ENCODE data around the gene ACOX2. TPM values are rescaled to one million over a fixed set of nuclear protein-coding genes. Genes with fewer than 3 reads are reported as not detected.

The ACOX2 gene
- total RNA-seq, 4 donors from 2014 or later, result 17.3 to 43.3 (median 23.6) TPM

- WGBS, 2 donors (ENCODE audit: low coverage in 1 of 2), result 83 to 92% methylated on average over 2 to 3 of the region's 3 CpGs
- peak in 1 of 4 experiments; percentile 5 for TF ChIP-seq CTCF (IDR thresholded peaks at IDR 0.05)
- TF ChIP-seq POLR2A (IDR thresholded peaks at IDR 0.05), result no peak
- H3K4me3 ChIP-seq, result no peak overlapping the region
- ATAC-seq, result no peak
- peaks cover 0 to 14% (median 0%) of the 10 kb centered on the region in 3 donors for H3K4me1 ChIP-seq
- H3K27me3 ChIP-seq, result no peaks in the 10 kb centered on the region
- no peaks in the 10 kb centered on the region for H3K9me3 ChIP-seq
- no peaks in the 10 kb centered on the region for H3K36me3 ChIP-seq
- H3K27ac ChIP-seq, result no peak overlapping the region
These were observed 72.1 kb downstream of the ACOX2 start for GRCh38 chr3:58464866-58465265.

GRCh38 chr3:58463942-58464271, 73.1 kb downstream of the ACOX2 start:
- 32 to 39% methylated on average over 4 to 5 of the region's 5 CpGs for WGBS, 2 donors (ENCODE audit: low coverage in 1 of 2)
- H3K4me3 ChIP-seq, result peak overlapping the region in 1 of 2 donors; percentile 16
- H3K27me3 ChIP-seq, result no peaks in the 10 kb centered on the region
- no peak for ATAC-seq
- H3K9me3 ChIP-seq, result no peaks in the 10 kb centered on the region
- H3K36me3 ChIP-seq, result no peaks in the 10 kb centered on the region
- peaks cover 0 to 14% (median 0%) of the 10 kb centered on the region in 3 donors for H3K4me1 ChIP-seq
- H3K27ac ChIP-seq, result no peak overlapping the region
- no peak for TF ChIP-seq EP300 (IDR thresholded peaks at IDR 0.05)
- no peak for TF ChIP-seq POLR2A (IDR thresholded peaks at IDR 0.05)
- TF ChIP-seq CTCF (IDR thresholded peaks at IDR 0.05), result no peak
- TF ChIP-seq POLR2AphosphoS5 (IDR thresholded peaks at IDR 0.05), result no peak

- Histone ChIP-seq H3K36me3 (no peaks in the 10 kb centered on the region), H3K4me3 (peak overlapping the region in 1 of 2 donors; percentile 16), H3K27ac (no peak overlapping the region), H3K27me3 (no peaks in the 10 kb centered on the region), H3K4me1 (peaks cover 0 to 14% (median 0%) of the 10 kb centered on the region in 3 donors), H3K9me3 (no peaks in the 10 kb centered on the region)
- no peak for TF ChIP-seq POLR2A (IDR thresholded peaks at IDR 0.05)
- peak; percentile 36 for TF ChIP-seq POLR2AphosphoS5 (IDR thresholded peaks at IDR 0.05)
- TF ChIP-seq EP300 (IDR thresholded peaks at IDR 0.05), result no peak
- peak; percentile 49 to 75 (median 66) for TF ChIP-seq CTCF (IDR thresholded peaks at IDR 0.05)
- peak; percentile 80 for ATAC-seq
- WGBS, 2 donors (ENCODE audit: low coverage in 1 of 2), result 26 to 38% methylated on average over 17 to 18 of the region's 18 CpGs
These were observed 73.6 kb downstream of the ACOX2 start for GRCh38 chr3:58463181-58463941.

- TF ChIP-seq CTCF (IDR thresholded peaks at IDR 0.05) (no peak), POLR2AphosphoS5 (IDR thresholded peaks at IDR 0.05) (no peak), EP300 (IDR thresholded peaks at IDR 0.05) (no peak), POLR2A (IDR thresholded peaks at IDR 0.05) (no peak)
- Histone ChIP-seq H3K27me3 (no peaks in the 10 kb centered on the region), H3K4me1 (peaks cover 0 to 14% (median 0%) of the 10 kb centered on the region in 3 donors), H3K27ac (no peak overlapping the region), H3K4me3 (no peak overlapping the region), H3K36me3 (no peaks in the 10 kb centered on the region), H3K9me3 (no peaks in the 10 kb centered on the region)
- WGBS, 2 donors (ENCODE audit: low coverage in 1 of 2), result 43% methylated on average over 1 of the region's 4 CpGs; no CpG with 5 or more reads in 1 of the 2 donors
- no peak for ATAC-seq
These were observed 74.2 kb downstream of the ACOX2 start for GRCh38 chr3:58462829-58463180.

- Histone ChIP-seq H3K4me1 (peaks cover 0 to 14% (median 0%) of the 10 kb centered on the region in 3 donors), H3K36me3 (no peaks in the 10 kb centered on the region), H3K9me3 (peaks cover 0 to 22% (median 0%) of the 10 kb centered on the region in 3 donors), H3K27ac (no peak overlapping the region), H3K4me3 (no peak overlapping the region), H3K27me3 (no peaks in the 10 kb centered on the region)
- no peak for ATAC-seq
- 59 to 76% methylated on average over 3 to 4 of the region's 4 CpGs for WGBS, 2 donors (ENCODE audit: low coverage in 1 of 2)
- TF ChIP-seq EP300 (IDR thresholded peaks at IDR 0.05) (no peak), POLR2A (IDR thresholded peaks at IDR 0.05) (no peak), POLR2AphosphoS5 (IDR thresholded peaks at IDR 0.05) (no peak), CTCF (IDR thresholded peaks at IDR 0.05) (no peak)
These were observed 77.8 kb downstream of the ACOX2 start for GRCh38 chr3:58459160-58459559.

Measured in gastroesophageal sphincter (tissue), 4 donors.